ENCODE results near the gene MYLK4. TPM values are rescaled to one million over a fixed set of nuclear protein-coding genes. Genes with fewer than 3 reads are reported as not detected.

Gene MYLK4
- polyA plus RNA-seq, 1 experiment = 0.21 TPM

- TF ChIP-seq CTCF (IDR thresholded peaks at IDR 0.05; ENCODE audit: insufficient read depth, low read depth, low read length) = no peak
Measured at GRCh38 chr6:2784061-2784460, 33.3 kb upstream of the MYLK4 start.

GRCh38 chr6:2783188-2783963, 32.7 kb upstream of the MYLK4 start:
- Histone ChIP-seq H3K4me3 (ENCODE audit: low read depth, low read length) (no peak overlapping the region), H3K36me3 (ENCODE audit: control insufficient read depth, insufficient read depth, low read length) (peaks cover 19% of the 10 kb centered on the region), H3K27me3 (ENCODE audit: control insufficient read depth, insufficient read depth, low read length) (no peaks in the 10 kb centered on the region)
- ChIA-PET CTCF (interaction anchor here (1.2 to 1.3 kb wide), 3 partner anchors 8 to 15 kb away, joined by 3 to 8 read pairs (median 5); no protein-coding TSS in a partner anchor), POLR2A (interaction anchor here (0.7 kb wide), 1 partner anchor 15 kb away, joined by 3 read pairs; no protein-coding TSS in a partner anchor)
- no peak for DNase-seq (ENCODE audit: low read depth)
- TF ChIP-seq CTCF (IDR thresholded peaks at IDR 0.05; ENCODE audit: insufficient read depth, low read depth, low read length) = no peak

More at GRCh38 chr6:2784061-2784460, 33.3 kb upstream of the MYLK4 start:
- DNase-seq (ENCODE audit: low read depth) = no peak
- Histone ChIP-seq H3K4me3 (ENCODE audit: low read depth, low read length) (no peak overlapping the region), H3K36me3 (ENCODE audit: control insufficient read depth, insufficient read depth, low read length) (peaks cover 19% of the 10 kb centered on the region), H3K27me3 (ENCODE audit: control insufficient read depth, insufficient read depth, low read length) (no peaks in the 10 kb centered on the region)
- POLR2A ChIA-PET = no interaction called here
- CTCF ChIA-PET = interaction anchor here (0.6 to 1.1 kb wide), 2 partner anchors 15 to 34 kb away, joined by 3 read pairs; partner anchors contain the start of gene MYLK4

GRCh38 chr6:2782825-2783187, 32.1 kb upstream of the MYLK4 start:
- POLR2A ChIA-PET = no interaction called here
- CTCF ChIA-PET = interaction anchor here (1.2 to 1.3 kb wide), 3 partner anchors 8 to 14 kb away, joined by 3 to 8 read pairs (median 5); no protein-coding TSS in a partner anchor
- no peak for TF ChIP-seq CTCF (IDR thresholded peaks at IDR 0.05; ENCODE audit: insufficient read depth, low read depth, low read length)
- no peaks in the 10 kb centered on the region for H3K27me3 ChIP-seq (ENCODE audit: control insufficient read depth, insufficient read depth, low read length)
- peaks cover 19% of the 10 kb centered on the region for H3K36me3 ChIP-seq (ENCODE audit: control insufficient read depth, insufficient read depth, low read length)
- no peak overlapping the region for H3K4me3 ChIP-seq (ENCODE audit: low read depth, low read length)
- no peak for DNase-seq (ENCODE audit: low read depth)

GRCh38 chr6:2782356-2782708, 31.6 kb upstream of the MYLK4 start:
- no peaks in the 10 kb centered on the region for H3K27me3 ChIP-seq (ENCODE audit: control insufficient read depth, insufficient read depth, low read length)
- CTCF ChIA-PET = interaction anchor here (1.1 to 1.3 kb wide), 4 partner anchors 9 to 15 kb away, joined by 3 to 8 read pairs (median 4); no protein-coding TSS in a partner anchor
- no peak for TF ChIP-seq CTCF (IDR thresholded peaks at IDR 0.05; ENCODE audit: insufficient read depth, low read depth, low read length)
- DNase-seq (ENCODE audit: low read depth) = no peak
- H3K4me3 ChIP-seq (ENCODE audit: low read depth, low read length) = no peak overlapping the region
- POLR2A ChIA-PET = no interaction called here
- H3K36me3 ChIP-seq (ENCODE audit: control insufficient read depth, insufficient read depth, low read length) = peaks cover 19% of the 10 kb centered on the region

- no peak overlapping the region for H3K4me3 ChIP-seq (ENCODE audit: low read depth, low read length)
- H3K36me3 ChIP-seq (ENCODE audit: control insufficient read depth, insufficient read depth, low read length) = peaks cover 19% of the 10 kb centered on the region
- POLR2A ChIA-PET = no interaction called here
- no peak for TF ChIP-seq CTCF (IDR thresholded peaks at IDR 0.05; ENCODE audit: insufficient read depth, low read depth, low read length)
- DNase-seq (ENCODE audit: low read depth) = no peak
- CTCF ChIA-PET = interaction anchor here (1.1 to 1.3 kb wide), 2 partner anchors 9 to 15 kb away, joined by 3 to 5 read pairs; no protein-coding TSS in a partner anchor
- H3K27me3 ChIP-seq (ENCODE audit: control insufficient read depth, insufficient read depth, low read length) = no peaks in the 10 kb centered on the region
Measured at GRCh38 chr6:2781685-2782355, 31.1 kb upstream of the MYLK4 start.
